DMS53 treated with DMSO at 0.1 percent for 48 hours (cell line): Measurements from ENCODE around the gene ATP10A.

Experiments used
- DNase-seq: peaks from one replicate; lab custom pipeline; 2025; ENCODE audit not compliant: unreplicated experiment; lab: John Stamatoyannopoulos, UW

Gene ATP10A

DNA sequence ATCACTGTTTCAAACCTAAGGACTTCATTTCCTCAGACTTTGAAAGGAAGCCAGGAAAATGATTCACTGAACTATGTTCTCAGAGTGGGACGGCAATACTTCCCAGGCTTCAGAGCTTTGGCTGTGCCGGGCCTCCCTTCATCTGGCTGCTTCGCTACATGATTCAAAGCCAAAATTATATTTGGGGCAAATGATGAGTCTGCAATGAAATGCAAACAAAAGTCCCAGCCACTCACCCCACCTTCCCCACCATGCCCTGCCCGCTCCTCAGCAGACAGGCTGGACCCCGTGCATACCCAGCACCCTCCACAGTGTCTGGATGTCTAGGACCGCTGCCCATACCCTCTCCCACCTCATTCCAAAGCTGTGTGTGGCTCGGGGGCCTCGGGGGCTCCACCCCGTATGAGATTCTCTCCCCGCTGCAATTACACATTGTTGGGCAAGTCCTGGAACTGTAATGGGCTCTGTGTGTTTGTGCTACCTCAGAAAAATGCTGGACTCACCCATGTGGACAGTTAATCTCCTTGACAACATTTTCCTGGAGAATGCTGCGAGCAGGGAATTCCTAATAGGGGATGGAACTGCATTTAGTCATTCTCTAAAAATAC lies 32.2 kb downstream of the ATP10A start:
- DNase-seq = no peak

DNA sequence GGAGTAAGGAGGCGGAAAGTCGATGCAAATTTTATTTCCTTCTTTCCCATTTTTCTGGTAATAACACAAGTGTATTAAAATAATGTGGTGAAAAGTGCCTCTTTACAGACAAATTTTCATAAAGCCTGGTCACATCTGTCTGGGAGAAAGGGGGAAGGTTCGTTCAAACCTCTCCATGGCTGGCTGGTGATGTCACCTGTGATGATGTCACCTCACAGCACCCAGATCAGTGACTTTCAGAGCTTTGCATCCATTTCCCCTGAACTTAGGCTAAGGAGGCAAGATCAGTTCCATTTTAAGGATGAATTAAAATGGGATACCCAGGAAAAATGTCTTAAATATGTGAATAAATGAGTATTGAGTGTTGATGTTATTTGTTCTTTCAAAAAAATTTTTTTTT lies 34.1 kb downstream of the ATP10A start:
- DNase-seq = no peak

DNA sequence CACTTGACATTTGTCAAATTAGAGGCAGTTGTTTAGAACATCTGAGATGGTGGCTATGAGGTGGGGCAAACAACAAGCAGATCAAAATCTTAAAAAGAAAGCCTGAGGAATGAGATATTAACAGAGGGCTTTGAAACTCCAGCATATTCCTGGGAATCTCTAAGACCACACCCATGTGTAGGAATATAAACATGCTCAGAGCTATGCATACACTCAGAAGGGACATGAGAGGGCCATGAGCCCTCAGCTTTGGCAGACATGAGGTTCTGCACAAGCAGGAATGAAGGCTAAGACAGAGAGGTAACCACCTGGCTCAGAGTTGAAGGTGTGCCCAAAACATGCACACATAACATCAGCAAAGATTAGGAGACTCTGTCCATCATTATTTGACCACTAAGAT lies 37.9 kb downstream of the ATP10A start:
- no peak for DNase-seq

DNA sequence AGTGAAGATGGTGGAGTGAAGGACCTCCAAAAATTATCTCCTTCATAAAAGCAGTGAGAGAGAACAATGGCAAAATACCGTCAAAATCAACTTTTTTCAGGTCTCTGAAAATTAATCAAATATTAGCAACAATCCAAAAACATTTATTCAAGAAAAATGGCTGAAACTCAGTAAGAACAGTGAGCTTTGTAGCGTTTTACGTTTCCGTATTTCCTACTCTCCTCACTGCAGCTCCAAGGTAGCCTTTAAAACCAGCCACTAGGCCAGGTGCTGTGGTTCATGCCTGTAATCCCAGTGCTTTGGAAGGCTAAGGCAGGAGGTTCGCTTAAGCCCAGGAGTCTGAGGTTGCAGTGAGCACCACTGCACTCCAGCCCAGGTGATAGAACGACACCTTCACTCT lies 38.5 kb downstream of the ATP10A start:
- DNase-seq = no peak

DNA sequence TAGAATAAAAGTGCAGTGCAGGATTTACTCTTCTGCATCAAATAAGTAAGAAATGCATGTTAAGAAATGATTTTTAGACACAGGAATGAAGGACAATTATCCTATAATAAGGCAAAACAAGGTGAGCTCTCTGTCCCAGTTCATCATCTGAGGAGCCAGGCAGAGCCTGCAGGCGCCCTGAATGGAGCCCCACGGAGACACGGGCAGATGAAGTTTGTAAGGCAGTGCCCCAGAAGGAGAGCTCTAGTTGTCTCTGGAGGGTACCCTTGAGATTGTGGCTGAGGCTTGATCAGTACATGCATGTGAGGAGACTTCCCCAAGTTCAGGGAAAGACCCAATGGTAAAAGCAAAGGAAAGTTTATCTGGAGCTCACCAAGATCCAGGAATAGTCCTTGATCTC lies 50.3 kb downstream of the ATP10A start:
- DNase-seq = no peak

DNA sequence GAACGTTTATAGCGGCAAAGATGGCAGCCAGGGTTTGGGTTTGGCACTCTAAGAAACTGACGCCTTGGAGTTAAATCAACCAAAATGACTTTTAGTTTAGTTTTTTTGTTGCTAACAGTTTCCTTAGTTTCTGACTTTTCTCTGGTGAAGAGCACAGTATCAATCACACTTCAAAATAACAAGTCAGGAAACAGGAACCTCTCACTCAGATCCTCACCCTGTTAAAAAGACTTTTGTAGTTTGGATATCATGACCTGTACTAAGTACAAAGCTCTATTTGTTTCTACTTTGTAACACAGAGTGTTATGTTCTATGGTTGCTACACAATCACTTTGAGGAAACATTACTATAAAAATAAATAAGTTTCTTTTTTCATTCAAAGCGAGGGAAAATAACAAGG lies 51.1 kb downstream of the ATP10A start:
- DNase-seq = no peak

DNA sequence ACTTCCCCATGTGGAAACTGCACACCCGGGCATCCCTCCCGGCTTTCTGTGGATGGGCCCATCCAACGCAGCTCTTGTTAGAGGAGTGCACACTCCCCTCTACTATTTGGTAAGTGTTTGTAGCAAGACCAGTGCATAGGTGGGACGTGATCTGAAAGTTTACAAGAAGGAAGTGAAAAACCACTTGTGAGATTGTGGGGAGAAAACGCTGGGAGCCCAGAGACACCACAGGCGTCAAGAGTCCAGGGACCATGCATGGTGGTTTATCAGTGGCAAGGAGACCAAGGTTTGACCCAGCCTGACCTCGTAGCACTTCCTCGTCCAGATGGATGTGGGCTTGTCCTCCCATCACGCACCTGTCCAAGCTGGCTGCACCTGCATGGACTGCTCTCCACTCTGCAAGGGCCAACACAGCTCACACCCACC lies 51.6 kb downstream of the ATP10A start:
- DNase-seq = no peak

DNA sequence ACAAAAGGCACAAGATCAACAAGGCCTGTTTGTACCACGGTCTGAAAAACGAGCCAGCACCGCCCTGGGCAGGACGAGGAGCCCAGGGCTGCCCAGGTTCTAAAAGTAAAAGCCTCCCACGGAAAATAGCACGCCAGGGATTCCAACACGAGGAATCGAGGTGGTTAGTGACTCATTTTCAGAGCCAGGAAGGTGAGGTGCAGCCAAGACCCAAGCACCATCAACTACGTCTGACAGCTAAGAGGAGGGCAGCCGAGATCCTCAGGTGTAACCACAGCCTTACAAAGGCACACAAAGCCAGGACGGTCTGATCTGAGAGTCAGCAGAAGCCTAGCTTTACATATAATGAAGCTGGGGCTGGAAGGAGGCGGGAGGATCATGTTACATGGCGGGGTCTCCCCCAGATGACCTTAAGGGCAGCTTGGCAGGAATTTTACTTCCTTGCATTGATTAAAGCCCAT lies 52.5 kb downstream of the ATP10A start:
- DNase-seq = no peak

DNA sequence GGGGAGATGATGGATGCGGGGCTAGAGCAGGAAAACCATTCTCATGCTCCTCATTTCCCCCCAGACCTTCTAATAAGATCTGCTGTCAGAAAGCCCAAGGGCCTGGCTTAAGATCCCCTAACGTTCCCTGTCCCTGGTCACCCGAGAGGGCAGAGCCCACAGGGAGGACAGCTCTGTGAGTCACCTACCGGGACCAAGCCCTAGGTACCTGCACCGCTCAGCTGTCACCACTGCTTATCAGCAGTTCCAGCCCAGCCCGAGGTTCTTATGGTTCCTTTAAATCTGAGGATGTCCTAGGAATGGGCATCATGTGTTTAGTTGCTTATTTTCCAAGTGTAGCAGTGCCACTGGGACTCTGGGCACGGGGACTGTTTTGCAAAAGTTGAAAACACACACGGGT lies 53.0 kb downstream of the ATP10A start:
- DNase-seq = no peak

DNA sequence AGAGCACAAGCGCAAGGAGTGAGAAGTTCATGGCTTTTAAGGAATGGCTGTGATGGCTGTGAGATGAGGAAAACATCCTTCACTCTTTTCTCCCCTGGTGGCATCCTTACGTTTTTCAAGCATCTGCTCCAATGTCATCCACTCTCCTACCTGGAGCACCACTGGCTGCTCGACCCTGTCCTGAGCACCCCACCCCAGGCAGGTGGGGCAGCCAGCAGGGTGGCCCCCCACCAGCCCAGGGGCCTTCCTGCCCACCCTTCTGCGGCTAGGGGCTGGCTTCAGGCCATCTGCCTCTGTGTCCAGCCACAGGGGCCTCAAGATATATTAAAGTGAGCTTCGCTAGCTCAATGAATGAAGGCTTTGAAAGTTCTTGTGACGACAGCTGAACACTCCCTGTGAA lies 56.1 kb downstream of the ATP10A start:
- no peak for DNase-seq

DNA sequence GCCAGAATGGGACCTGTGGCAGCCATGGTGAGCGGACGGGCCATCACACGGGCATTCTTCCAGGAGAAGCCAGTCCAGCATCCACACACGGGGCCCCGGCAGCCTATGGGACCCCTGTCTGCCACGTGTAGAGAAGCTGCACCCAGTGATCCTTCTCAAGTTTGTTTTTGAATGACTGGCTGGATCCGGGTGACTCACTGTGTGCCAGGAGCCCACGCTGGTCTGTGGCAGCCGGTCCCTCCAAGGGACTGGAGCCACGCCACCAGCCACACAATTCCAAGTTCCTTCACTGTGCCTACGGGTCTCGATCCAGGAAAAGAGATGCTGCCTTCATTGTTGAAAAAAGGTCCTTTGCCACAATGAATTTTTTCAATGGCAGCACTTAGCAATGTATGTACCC lies 58.1 kb downstream of the ATP10A start:
- DNase-seq = no peak

DNA sequence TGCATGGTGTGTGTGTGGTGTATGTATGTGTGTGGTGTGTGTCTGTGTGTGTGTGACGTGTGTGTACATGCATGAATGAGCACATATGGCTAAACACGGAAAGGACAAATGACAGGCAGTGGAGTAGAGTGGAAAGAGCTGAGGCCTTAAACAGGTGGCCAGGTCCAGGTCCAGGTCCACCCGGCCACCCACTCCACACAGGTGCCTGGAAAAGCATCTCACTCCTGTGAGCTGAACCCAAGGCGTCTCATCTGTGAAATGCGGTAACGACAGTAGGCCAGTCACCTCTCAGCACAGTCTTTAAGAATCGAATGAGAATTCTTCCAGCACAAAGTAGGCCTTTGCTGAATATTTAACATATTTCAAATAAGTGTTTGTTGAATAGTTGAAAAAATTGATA lies 58.7 kb downstream of the ATP10A start:
- no peak for DNase-seq

DNA sequence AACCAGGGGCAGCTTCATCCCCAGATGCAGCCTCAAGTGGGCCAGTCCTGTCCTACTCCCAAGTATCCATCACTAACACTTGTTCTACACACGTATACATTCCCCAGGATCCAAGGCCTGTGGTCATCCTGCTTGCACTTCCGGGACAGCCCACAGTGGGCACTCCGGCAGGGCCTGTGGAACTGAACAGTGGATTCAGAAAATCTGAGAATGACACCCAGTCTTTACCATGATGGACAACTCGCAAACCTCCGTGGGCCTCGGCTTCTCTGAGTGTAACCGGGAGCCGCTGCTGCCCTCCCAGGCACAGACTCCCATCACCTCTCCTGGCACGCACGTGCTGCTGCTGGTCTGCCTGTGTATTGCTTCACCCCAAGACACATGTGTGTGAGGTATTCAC lies 59.6 kb downstream of the ATP10A start:
- DNase-seq = no peak

DNA sequence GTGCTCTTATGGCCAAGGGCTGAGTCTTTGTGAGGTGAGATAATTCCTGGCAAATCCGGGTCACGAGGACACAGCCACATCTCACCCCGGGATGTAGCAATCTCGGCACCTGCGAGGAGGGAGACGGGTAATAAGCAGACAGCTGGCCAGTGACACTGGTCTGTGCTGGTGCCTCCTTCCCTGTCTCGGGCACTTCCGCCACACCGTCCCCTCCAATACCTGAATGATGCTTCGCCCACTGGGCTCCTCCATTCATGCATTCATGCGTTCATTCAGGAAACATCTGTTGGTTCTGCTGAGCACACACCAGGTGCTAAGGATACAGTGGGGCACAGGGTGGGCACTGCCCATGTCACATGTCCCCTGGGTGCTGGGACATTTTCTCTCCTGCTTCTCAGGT lies 60.1 kb downstream of the ATP10A start:
- DNase-seq = no peak

DNA sequence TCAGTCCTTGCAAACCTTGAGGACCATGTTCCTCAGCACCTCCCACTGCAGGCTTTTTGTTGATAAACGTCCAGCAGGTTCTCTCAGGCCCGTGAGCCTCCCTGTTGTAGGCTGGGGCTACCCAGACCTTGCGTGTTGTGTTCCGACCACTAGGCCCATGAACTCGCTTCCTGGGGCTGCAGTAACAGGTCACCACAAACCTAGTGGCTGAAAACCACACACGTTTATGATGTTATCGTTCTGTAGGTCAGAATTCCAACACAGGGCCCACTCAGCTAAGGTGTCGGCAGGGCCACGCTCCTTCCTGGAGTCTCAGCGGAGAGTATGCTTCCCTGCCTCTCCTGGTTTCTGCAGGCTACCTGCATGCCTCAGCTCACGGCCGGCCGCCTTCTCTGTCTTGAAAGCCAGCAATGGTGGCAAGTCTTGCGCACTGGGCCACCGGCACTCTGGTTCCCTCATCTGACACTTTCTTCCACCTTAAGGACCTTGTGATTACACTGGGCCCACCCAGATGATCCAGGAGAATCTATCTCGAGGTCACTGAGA lies 60.8 kb downstream of the ATP10A start:
- no peak for DNase-seq

DNA sequence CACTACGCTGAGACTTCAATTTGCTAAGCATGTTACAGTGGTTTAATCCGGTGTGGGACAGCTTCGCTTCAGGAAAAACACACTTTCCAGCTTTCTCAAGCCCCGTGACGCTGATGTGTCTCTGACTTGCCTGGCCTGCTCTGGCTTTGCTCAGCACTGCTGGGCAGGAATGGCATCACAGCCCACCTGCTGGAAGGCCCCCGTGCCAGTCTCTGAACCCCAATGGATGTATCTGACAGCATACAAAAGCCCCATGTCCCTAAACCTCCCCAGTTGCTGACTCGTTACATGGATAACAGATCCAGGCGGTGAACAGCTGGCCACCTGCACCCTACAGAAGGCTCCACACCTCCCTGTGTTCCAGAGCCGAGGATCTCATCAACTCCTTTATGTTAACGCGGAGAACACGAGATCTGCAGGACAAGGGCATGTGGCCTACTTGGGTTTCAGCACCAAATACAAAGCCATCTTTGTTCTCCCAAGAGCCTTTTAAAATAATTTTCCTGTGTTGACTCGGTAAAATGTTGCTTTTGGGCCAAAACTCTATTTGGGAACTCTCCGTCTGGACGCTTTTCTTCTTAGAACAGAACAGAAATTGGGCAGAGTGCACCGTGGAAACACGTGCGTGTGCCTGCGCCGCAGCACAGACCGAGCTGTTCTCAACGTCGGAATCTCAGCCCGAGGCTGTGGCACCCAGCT lies 61.4 kb downstream of the ATP10A start:
- no peak for DNase-seq

DNA sequence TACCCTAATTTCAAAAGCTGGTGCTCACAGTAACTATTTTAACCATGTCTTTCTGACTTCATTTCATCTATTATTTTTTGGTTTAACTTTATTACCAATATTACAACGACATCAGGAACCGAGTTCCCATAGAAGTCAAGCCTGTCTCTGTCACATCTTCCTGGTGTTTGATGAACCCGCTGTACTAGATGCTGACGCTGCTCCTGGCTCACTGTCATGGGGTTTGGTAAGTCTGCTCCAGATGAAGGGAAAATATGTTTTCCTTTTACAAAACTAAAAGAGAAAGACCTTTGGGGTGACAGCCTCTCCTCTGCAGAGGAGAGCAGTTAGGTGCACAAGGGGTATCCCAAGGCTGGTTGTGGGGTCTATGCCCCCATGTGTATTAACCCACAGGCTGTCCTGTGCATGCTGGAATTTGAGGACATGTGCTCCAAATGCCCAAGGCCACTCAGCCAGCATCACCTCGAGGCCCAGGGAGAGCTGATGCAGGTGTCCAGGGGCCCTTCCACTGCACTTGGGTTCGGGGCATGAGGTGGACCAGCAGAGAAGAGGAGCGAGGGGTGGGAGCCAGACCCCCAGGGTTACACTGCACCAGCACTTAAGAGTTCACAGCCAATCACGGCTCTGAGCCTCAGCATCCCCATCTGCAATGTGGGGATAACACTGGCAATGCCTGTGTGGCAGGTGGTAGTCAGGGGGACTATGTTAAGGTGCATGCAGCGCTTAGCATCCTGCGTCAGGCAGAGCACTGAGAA lies 62.2 kb downstream of the ATP10A start:
- no peak for DNase-seq

DNA sequence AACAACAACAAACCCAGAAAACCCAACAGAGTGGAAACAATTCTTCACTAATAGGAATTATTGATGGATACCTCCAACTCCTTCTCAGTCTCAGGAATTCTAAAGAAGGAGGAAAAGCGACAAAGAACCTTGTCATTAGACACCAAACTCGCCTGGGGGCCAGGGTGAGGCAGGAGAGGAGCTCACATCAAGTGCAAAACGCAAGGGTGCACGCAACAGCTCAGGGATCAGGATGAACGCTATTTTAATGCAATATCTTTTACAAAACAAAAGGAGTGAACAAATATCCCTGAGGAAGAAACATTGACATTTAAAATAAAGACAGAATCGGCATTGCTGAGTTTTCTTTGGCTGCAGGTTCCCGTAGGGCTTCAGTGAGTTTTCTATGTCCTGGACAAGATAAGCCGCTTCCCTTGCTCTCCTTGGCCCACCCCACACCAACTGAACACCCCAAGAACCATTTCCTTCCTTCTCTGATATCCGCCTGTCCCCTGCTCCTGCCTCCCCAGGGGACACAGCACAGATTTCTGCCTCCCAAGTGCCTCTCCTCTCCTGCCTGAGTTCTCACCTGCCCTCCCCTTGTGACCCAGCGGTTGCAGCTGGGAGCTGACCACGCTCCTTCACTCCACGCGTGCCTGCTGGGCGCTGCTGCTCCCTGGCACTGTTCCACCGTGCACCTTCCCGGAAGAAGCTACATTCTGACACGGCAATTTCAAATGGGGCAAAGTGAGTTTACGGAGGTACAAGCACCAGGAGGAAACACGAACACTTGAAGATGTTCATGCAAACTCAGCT lies 63.0 kb downstream of the ATP10A start:
- DNase-seq = no peak

DNA sequence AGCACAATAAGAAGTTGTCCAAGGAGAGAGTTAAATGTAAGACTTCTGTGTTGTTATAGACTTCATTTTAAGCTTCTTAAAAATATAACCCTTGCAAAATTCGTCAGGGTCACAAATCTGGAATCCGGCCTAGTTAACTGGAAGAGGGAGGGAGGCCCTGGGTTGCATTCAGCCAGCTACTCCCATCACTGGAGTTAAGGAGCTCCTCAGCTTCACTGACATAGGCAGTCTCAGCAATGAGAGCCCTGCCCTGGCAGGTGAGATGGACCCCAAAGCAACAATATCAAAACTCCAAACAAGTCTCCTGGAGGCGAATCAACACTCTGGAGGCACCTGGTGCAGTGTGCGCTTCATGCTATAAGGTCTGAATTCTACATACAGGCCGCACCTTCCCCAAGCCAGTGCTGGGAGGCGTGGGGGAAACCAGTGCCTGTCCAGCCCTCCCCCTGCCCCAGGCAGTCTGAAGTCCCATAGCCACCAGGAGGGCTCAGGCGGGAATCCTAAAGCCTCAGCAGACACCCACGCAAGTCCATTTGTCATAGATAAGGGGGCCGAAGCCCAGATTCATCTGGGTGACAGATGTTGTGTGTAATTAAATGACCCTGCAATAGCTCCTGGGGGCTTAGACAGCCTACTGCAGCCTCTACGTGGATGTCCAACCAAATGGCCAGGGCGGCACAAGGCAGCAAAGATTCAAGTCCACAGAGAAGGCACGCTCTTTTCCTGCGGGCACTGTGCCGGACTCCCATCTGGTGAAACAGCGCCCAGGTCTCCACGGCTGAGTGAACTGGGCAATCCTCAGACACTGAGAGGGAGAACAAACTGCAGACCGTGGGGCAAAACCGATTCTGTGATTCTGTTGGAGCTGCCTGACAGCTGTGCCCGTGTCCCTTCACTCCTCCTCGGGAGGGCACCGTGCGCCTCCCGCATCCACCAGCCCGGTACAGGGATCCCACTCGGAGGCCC lies 64.9 kb downstream of the ATP10A start:
- DNase-seq = no peak

DNA sequence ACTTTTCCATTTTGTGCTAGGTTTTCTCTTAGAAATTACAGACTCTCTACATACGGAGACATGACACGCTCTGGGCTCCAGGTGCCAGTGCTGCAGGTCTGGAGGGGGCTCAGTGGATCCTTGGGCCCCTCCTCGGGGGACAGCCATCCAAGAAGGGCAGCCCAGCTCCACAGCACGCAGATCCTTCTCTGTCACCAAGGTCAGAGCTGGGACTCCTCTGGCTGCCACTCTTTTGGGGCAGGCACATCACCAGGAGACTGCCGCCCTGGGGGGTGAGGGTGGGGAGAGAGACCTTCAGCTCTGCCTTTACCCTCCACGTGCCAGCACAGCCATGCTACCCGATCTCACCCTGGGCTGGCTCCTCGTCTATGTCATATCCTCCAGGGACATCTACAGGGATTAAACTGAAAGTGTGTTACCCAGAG lies 65.6 kb downstream of the ATP10A start:
- DNase-seq = no peak
